Muscle layer of duodenum (tissue), 2 donors: Measurements from ENCODE around the gene SSC5D.
A peak's percentile ranks its signal among the peaks of the same experiment; 100 is the strongest.
"Not testable (repeated sequence)": the region's sequence is repeated elsewhere in the genome, so short reads cannot be mapped to it uniquely, and the experiment has no call there.

Experiments
- H3K27ac ChIP-seq: one replicate; pipeline ENCODE4 v1.7.0; 2013; ENCODE audit warnings: mild to moderate bottlenecking, low read length
- H3K27me3 ChIP-seq: one replicate; pipeline ENCODE4 v1.7.0; 2013; ENCODE audit warnings: low read depth, mild to moderate bottlenecking, control low read depth, low read length
- H3K36me3 ChIP-seq, 2 donors: one replicate each; pipeline ENCODE4 v1.7.0; 2013; ENCODE audit warnings: low read length in 2 of 2, control low read depth in 1 of 2, mild to moderate bottlenecking in 1 of 2; ENCODE audit not compliant: insufficient read depth in 2 of 2, control insufficient read depth in 1 of 2
- H3K4me1 ChIP-seq, 2 donors: one replicate each; pipeline ENCODE4 v1.7.0; 2013; ENCODE audit warnings: low read length in 2 of 2, mild to moderate bottlenecking in 2 of 2, control low read depth in 1 of 2, moderate library complexity in 1 of 2; ENCODE audit not compliant: insufficient read depth in 2 of 2, control insufficient read depth in 1 of 2
- H3K4me3 ChIP-seq, 2 donors: one replicate each; pipeline ENCODE4 v1.7.0; 2013; ENCODE audit warnings: low read length in 2 of 2, low read depth in 1 of 2, mild to moderate bottlenecking in 1 of 2
- H3K9me3 ChIP-seq, 2 donors: one replicate each; pipeline ENCODE4 v1.7.0; 2013; ENCODE audit warnings: low read length in 2 of 2, control low read depth in 1 of 2, mild to moderate bottlenecking in 1 of 2; ENCODE audit not compliant: control insufficient read depth in 1 of 2
- donor health status: healthy.

Gene SSC5D

GRCh38 chr19:55447421-55448174 is 40.6 kb upstream of the SSC5D start:
- Histone ChIP-seq H3K27ac (no peak overlapping the region), H3K36me3 (no peaks in the 10 kb centered on the region), H3K4me3 (no peak overlapping the region), H3K27me3 (peaks cover 47% of the 10 kb centered on the region), H3K4me1 (peaks cover 0 to 13% of the 10 kb centered on the region in 2 donors), H3K9me3 (no peaks in the 10 kb centered on the region)

GRCh38 chr19:55448175-55448490 is 40.1 kb upstream of the SSC5D start:
- H3K27me3 ChIP-seq, result peaks cover 47% of the 10 kb centered on the region
- H3K4me1 ChIP-seq, result peaks cover 0 to 13% of the 10 kb centered on the region in 2 donors
- H3K27ac ChIP-seq, H3K4me3 ChIP-seq, H3K36me3 ChIP-seq, H3K9me3 ChIP-seq: not testable (repeated sequence)

- Histone ChIP-seq H3K4me3 (no peak overlapping the region), H3K27me3 (peaks cover 36% of the 10 kb centered on the region), H3K36me3 (peaks cover 0 to 7% of the 10 kb centered on the region in 2 donors), H3K27ac (no peak overlapping the region), H3K9me3 (no peaks in the 10 kb centered on the region), H3K4me1 (peaks cover 0 to 13% of the 10 kb centered on the region in 2 donors)
Observed at GRCh38 chr19:55449469-55449868, 38.8 kb upstream of the SSC5D start.

- H3K4me1 ChIP-seq, result peaks cover 0 to 13% of the 10 kb centered on the region in 2 donors
- H3K27me3 ChIP-seq, result peaks cover 27% of the 10 kb centered on the region
- peak overlapping the region in 1 of 2 donors; percentile 35 for H3K4me3 ChIP-seq
- H3K36me3 ChIP-seq, result peaks cover 0 to 20% of the 10 kb centered on the region in 2 donors
- no peaks in the 10 kb centered on the region for H3K9me3 ChIP-seq
- no peak overlapping the region for H3K27ac ChIP-seq
Observed at GRCh38 chr19:55451163-55451964, 36.9 kb upstream of the SSC5D start.

- no peaks in the 10 kb centered on the region for H3K9me3 ChIP-seq
- peaks cover 0 to 13% of the 10 kb centered on the region in 2 donors for H3K4me1 ChIP-seq
- H3K4me3 ChIP-seq, result peak overlapping the region in 1 of 2 donors; percentile 35
- H3K36me3 ChIP-seq, result peaks cover 0 to 22% of the 10 kb centered on the region in 2 donors
- H3K27me3 ChIP-seq, result peaks cover 26% of the 10 kb centered on the region
- no peak overlapping the region for H3K27ac ChIP-seq
Observed at GRCh38 chr19:55451965-55452748, 36.1 kb upstream of the SSC5D start.

- H3K4me3 ChIP-seq, result no peak overlapping the region
- H3K4me1 ChIP-seq, result peaks cover 0 to 13% of the 10 kb centered on the region in 2 donors
- peaks cover 24% of the 10 kb centered on the region for H3K27me3 ChIP-seq
- peaks cover 0 to 22% of the 10 kb centered on the region in 2 donors for H3K36me3 ChIP-seq
- no peaks in the 10 kb centered on the region for H3K9me3 ChIP-seq
- no peak overlapping the region for H3K27ac ChIP-seq
Observed at GRCh38 chr19:55452749-55453346, 35.4 kb upstream of the SSC5D start.

DNA sequence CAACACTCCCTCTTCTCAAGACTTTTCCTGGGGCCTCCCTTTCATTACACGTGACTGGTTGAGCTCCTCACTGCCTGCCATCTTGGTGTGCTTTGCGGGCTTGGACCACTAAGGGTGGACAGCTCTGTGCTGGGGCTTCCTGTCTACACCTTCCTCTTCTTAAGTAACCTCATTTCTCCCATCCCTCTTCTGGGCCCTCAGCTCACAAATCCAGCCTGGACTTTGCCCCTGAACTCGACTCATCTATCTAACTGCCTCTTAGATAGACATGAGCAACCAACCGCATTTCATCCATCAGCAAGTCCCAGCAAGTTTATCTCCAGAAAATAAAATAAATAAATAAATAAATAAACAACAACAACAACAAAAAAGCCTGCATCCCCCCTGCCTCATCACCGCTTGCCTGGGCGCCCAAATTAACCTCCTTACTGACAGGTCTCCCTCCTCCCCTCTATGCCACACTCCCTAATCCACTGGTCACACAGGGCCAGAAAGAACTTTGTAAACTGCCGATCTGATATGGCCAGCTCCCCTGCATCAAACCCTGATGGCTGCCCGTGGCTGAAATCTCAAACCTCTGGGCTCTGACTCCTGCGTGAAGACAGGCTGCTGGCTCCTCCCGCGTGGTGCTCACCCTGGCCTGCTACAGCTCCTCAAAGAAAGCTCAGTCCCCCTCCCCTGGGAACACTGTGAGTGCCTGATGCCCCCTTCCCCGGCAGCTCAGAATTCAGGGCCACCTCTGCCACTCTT is 34.5 kb upstream of the SSC5D start:
- peaks cover 24% of the 10 kb centered on the region for H3K27me3 ChIP-seq
- no peaks in the 10 kb centered on the region for H3K9me3 ChIP-seq
- H3K4me3 ChIP-seq, result no peak overlapping the region
- H3K27ac ChIP-seq, result no peak overlapping the region
- peaks cover 0 to 13% of the 10 kb centered on the region in 2 donors for H3K4me1 ChIP-seq
- peaks cover 0 to 22% of the 10 kb centered on the region in 2 donors for H3K36me3 ChIP-seq

- Histone ChIP-seq H3K36me3 (peaks cover 0 to 22% of the 10 kb centered on the region in 2 donors), H3K9me3 (no peaks in the 10 kb centered on the region), H3K27ac (no peak overlapping the region), H3K4me3 (no peak overlapping the region), H3K4me1 (peaks cover 0 to 18% of the 10 kb centered on the region in 2 donors), H3K27me3 (peaks cover 14% of the 10 kb centered on the region)
Observed at GRCh38 chr19:55454787-55455243, 33.4 kb upstream of the SSC5D start.

DNA sequence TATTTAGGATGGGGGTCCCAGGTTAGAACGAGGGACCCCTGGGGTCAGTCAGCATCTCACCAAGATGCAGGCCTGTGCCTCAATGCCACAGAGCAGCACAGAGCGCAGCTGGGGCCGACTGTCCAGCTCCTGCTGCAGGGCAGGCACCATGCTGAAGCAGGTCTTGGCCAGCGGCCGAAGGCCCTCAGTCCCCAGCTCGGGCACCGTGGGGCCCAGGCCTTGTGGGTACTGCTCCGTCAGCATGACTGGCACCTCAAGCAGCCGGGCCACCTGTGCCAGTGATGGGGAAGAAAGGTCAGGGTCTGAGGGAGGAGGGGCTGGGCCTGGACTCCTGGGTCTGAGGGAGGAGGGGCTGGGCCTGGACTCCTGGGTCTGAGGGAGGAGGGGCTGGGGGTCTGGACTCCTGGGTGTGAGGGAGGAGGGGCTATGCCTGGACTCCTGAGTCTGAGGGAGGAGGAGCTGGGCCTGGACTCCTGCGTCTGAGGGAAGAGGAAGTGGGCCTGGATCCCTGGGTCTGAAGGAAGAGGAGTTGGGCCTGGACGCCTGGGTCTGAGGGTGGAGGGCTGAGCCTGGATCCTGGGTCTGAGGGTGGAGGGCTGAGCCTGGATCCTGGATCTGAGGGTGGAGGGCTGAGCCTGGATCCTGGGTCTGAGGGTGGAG is 32.5 kb upstream of the SSC5D start:
- Histone ChIP-seq H3K9me3 (no peaks in the 10 kb centered on the region), H3K36me3 (peaks cover 0 to 22% of the 10 kb centered on the region in 2 donors), H3K4me3 (no peak overlapping the region), H3K4me1 (peaks cover 5 to 27% of the 10 kb centered on the region in 2 donors), H3K27me3 (peaks cover 8% of the 10 kb centered on the region), H3K27ac (no peak overlapping the region)

DNA sequence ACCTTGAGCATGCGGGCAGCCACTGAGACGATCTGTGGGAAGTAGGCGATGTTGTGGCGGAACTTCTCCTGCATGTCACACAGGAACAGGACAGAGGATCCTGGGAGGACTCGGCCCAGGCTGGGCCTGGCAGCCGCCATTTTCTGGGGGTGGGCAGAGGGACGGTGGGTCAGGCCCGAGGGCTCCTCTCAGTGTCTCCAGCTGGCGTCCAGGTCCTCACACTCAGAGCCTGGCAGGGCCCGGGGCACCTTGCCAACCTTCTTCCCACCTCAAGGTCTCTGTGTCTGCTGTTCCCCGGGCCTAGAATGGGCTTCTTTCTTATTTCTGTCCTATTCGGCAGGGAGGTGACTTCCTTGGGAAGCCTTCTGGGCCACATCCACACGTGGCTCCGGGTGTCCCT is 31.9 kb upstream of the SSC5D start:
- Histone ChIP-seq H3K4me1 (peaks cover 5 to 29% of the 10 kb centered on the region in 2 donors), H3K9me3 (no peaks in the 10 kb centered on the region), H3K27ac (no peak overlapping the region)

More for the DNA sequence above, 31.9 kb upstream of the SSC5D start:
- H3K4me3 ChIP-seq, result no peak overlapping the region
- H3K36me3 ChIP-seq, result peaks cover 0 to 22% of the 10 kb centered on the region in 2 donors
- H3K27me3 ChIP-seq, result peaks cover 6% of the 10 kb centered on the region
